NOMO-1 treated with DMSO at 0.1 percent for 48 hours (cell line): ENCODE data around the gene MS4A7.

ENCODE experiments used
- DNase-seq: peaks from one replicate; lab custom pipeline; 2025; ENCODE audit not compliant: unreplicated experiment; lab: John Stamatoyannopoulos, UW

The MS4A7 gene

DNA sequence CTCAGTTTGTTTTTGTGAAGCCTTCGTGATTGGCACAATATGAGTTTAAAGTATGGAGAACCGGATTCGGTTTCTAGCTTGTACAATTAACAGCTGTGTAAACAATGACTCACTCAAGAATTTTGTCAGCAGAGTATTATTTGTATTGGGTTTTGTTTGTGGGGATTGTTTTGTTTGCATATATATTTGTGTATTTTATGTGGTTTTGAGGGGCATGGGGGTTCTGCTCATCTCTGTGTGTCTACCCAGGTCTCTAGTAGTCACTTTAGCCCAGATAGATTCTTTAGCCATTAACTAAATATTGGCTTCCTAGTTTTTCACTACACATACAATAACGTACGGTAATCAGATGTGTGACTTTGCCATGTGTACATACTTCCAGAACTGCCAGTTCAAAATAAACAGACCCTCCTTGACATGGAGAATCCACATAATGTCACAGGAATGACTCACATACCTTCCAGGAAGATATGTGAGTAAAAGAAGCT, 7.5 kb upstream of the MS4A7 start:
- DNase-seq = no peak

DNA sequence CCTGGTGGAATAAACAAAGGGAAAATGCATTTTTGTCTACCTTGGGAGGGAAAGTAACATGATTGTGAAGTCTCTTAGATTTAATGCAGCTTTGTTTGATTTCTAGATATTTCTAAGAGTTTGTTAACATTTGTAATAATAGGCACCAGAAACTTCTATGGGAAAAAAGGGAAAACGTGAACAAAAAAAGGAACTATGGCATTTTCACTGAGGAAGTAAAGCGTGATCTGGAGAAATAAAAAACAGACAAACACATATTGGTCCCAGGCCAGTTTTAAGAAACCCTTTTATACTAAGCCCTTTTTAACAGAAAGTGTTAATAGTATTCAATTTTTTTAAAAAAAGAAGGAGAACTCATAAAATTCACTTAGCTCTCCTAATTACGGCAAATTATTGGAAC, 6.9 kb upstream of the MS4A7 start:
- DNase-seq = no peak

DNA sequence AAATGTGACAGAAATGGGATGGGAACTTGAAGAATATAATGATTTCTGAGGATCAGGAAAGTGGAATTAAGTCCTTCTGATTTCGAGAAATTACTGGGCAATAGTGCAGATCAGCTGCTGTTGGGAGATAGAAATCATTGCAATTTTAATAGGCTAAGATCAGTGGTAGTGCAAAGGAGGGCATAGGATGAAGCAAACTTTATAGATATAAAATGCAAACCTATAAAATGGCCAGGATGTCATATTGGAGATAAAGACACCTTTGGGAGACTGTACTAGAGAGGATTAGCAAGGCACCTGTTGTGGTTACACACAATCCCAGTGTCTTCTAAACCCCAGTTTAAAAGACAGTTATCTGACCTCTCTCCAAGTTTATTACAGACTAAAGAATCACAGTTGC, 6.5 kb upstream of the MS4A7 start:
- DNase-seq = no peak

DNA sequence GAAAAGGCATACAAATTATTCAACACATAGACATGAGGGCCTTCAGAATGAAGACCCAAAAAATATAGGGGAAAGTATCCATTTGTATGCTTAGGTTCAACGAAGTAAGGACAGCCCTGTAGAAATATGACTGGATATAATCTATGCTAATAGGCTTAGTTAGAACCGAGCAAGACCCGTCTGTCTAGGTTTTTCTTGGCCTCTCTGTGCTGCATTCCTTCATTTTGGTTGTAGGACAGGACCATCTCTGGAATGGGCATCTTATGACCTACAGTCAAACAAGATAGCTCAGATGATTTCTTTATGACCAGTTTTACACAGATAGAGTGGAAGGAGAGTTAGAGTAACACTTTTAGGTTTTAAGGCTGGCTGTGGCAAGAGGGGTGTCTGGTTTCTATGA, 5.6 kb upstream of the MS4A7 start:
- no peak for DNase-seq

DNA sequence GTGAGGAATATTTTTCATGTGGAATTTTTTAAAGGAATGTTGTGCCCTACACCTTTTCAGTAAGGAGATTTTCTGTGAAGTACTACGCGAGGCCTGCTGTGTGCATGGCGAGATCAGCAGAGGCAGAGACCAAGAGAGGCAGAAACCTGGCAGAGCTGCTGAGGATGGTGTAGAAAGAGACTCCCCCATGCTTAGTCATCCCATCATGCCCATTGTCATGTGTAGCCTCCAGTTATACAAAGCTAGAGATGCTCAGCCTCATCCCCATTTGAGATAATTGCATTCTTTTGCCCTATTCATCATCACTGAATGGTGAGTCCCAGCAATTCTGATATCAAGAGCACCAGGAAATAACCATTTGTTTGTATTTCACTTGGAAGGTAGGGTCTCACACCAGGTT, 3.0 kb upstream of the MS4A7 start:
- no peak for DNase-seq

DNA sequence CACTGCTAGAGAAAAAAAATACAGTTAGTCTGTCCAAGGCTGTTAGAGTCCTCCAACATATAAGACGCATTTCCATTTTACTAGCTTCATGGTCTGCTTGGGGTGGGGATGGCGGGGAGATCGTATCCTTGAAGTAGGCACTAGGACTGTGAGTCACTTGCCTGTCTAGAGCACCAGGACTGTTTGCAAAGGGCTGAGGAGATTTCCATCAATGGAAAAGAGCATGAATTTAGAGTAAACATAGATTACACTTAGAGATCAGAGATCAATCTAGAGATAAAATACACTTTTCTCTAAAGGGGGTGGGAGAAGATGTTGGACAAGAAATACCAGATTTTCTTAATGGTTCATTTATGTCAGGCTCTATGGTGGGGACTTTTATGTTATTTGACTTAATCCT, 1.7 kb upstream of the MS4A7 start:
- no peak for DNase-seq

DNA sequence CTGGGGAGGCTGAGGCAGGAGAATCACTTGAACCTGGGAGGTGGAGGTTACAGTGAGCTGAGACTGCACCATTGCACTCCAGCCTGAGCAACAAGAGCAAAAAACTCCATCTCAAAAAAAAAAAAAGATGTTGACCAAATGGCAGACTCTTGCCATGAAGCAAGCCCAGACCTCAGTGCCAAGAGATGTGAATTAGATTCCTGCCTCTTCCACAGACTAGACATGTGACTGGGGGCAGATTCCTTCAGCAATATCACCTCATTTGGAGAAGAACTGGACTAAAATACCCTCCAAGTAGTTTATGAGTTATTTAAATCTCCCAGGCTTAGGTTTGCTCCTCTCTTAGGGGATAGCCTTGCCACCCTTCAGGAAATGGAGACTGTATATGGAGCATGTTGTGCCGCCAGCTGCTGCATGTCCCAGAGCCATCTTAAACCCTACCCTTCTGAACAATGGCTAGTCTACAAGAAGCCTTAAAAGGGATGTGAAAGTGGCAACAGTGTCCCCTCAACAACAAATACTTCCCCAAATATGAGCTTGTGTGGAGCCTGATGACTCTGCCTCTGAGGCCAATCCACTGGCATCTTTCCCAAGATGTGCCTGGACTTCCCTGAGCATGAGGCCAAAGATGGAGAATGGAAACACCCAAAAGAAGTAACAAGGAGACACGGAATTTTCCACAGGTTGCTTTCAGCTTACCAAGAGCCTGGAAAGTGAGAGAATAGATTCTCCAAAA, 763 bp upstream of the MS4A7 start:
- peak; percentile 96 for DNase-seq

DNA sequence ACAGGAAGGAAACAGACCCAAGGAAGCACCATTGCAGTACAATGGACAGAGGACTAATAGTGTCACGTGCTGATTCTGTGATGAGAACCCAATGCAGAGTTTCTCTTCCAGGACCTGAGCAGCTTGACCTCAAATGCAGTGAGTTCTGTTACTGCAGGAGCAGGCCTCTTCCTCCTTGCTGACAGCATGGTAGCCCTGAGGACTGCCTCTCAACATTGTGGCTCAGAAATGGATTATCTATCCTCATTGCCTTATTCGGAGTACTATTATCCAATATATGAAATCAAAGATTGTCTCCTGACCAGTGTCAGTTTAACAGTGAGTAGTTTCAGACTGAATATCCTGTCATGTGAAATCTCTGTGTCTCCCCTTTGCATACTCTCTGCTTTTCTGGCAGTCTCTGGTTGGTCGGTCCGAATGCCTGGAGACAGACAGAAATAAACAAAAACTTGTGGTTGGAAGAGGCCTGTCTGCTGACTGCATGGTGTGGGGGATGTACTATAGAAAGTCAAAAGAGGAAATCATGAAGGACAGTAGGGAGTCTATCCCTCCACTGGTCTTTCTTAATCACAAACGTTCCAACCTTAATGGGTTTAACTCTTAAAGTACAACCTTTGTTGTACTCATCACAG, 11.1 kb downstream of the MS4A7 start:
- peak; percentile 99 for DNase-seq

DNA sequence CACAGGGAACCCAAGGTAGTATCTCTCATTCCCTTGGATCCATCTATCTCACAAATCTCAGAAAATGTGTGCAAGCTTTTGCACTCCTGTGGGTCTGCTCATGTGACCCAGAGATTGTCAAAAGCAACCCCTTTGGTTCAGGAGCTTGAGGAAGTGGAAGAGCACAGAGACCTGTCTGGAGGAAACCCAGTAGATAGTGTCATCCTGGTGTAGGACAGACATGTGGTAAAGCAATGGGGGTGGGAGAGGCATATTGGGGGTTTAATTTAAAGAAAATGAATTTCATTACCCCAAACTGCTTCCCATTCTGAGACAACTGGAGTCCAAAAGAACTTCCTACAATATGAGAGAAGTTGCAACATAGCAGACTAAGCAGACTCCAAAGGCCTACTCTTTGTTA, 12.1 kb downstream of the MS4A7 start:
- DNase-seq = peak; percentile 30

DNA sequence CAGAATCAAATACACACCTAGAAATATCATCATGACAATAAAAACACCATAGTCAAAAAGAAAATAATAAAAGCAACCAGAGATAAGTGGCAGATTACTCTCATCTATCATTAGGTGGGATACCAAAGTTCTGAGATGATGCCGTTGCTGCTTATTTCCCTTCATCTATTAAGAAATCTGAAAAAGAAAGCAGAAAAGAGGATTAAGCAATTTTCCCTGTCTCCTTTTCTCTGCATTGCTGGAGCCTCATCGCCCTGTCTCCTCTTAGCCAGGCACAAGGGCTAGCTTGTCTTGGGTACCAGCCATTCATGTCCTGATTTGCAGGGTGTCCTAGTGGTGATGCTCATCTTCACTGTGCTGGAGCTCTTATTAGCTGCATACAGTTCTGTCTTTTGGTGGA, 14.0 kb downstream of the MS4A7 start:
- no peak for DNase-seq

DNA sequence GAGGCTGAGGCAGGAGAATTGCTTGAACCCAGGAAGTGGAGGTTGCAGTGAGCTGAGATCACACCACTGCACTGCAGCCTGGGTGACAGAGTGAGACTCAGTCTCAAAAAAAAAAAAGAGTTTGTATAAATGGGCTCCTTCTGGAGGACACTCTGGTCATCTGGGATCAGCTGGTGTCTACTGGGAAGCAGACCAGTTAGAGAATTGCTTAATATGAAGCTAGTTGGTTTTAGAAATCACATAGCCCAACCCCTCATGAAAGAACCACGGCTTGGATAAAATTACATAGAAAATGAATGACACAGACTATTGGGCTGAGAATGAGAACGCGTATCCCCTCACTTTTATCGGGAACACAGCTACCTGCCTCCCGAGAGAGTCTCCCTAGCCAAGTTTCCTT, 14.7 kb downstream of the MS4A7 start:
- DNase-seq = no peak

DNA sequence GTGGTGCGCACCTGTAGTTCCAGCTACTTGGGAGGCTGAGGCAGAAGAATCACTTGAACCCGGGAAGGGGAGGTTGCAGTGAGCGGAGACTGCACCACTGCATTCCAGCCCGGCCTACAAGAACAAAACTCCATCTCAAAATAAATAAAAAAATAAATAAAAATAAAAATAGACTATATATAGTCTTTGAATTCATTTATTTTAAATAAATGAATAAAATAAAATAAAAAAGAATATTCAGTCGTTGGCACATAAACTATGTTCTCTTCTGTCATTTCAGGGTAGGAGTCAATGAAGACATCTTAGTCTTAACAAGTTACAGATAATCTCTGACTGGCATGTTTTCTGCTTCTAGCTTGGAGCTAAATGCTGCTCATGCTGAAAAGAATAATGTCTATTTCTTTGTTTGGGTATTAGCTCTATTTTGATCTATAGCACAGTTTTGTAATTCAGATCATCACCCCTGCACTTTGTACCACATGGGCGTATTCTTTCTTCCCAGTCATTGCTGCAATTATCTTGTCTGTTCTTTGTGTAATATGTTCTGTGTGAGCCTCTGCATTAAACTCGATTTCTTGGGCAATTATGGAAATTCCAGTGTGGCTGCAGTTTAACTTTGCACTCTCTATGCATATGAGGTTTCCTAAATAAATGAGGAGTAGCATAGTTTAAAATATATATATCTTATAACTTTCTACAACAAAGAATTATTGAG, 16.5 kb downstream of the MS4A7 start:
- no peak for DNase-seq

DNA sequence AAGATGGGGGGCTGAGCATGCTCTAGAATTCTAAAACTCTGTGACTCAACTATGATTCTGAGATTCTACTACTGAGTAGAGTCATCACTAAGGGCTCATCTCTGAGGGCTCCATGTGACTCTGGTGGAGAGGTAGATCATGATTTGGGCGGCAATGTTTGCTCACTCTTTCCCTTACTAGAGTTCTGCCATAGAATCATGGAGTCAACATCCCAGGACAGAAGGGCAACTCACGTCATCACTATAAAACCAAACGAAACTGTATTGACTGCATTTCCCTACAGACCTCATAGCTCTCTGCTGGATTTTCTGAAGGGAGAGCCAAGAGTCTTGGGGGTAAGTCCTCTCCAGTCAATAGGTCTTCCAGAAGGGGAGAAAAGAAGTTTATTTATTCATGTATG, 18.1 kb downstream of the MS4A7 start, which contains the start of gene MS4A14:
MS4A14 (plus strand) TSS at position 78 of the 400 bp plus-strand sequence; CDS start at position 198, 120 bp downstream.
- DNase-seq = peak; percentile 79

DNA sequence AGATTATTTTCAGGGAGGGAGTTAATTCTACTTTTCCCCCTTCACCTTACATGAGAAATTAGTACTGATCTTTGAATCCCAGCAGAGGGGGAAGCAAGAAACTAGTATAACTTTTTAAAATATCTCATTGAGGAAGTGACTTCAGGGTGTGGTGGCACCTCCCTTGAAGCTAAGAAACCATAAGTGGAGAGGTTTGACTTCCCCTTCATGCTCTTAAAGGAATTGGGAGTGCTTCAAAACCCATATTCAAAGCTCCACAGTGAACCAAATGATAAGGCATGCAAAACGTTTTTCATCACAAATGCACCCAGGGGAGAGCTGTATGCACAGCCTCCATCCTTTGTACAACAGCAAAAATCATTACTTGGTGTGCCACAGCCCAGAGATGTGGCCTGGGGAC, 18.5 kb downstream of the MS4A7 start:
- DNase-seq = peak; percentile 95

DNA sequence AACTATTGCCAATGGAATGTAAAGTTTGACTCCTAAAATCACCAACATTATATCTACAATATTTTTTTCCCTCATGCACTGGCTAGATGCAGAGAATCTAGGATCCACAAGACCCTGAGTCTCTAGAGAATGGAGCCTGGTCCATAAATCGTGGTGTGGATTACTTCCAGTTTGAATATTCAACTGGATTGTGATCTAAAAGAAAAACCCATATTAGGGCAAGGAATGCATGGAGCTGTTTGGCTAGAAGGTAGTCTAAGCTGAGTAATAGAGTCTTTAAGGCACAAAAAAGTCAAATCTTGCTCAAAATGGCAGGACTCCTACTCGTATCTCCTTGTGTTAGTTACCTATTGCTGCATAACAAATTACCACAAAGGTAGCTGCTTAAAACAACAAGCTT, 41.7 kb downstream of the MS4A7 start:
- DNase-seq = no peak

DNA sequence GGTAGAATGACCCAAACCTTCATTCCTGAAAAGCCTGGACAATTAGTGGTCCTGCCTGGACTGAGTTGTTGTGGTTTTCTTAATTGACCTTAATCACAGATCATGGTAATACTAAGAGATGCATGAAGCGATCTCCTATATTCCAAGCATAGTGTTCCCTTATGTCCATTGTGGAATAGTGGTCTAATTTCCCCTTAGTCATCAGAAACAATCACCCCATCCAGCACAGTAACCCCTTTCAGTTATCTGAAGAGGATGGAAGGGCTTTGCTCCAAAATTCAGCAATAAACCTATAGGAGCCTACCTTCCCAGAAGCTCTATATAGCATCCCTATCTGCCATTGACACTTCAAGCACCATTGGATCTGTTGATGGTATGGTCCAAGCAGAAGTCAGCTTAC, 44.3 kb downstream of the MS4A7 start:
- DNase-seq = no peak

DNA sequence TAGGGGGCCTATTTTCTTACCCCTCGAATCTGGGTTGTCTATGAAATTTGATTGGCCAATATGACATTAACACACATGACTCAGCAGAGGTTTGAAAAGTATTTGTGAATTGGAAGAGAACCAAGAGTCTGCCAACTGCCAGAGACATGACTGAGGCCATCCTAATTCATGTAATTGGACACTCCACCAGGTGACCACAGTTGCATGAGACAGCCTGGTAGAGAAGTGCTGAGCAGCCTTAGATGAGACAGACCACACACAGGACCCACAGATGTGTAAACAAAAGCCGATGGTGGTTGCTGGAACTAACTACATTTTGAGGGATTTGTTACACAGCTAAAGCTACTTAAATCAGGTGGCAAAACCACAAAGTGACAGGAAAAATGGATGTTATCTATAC, 50.2 kb downstream of the MS4A7 start:
- DNase-seq = peak; percentile 71

DNA sequence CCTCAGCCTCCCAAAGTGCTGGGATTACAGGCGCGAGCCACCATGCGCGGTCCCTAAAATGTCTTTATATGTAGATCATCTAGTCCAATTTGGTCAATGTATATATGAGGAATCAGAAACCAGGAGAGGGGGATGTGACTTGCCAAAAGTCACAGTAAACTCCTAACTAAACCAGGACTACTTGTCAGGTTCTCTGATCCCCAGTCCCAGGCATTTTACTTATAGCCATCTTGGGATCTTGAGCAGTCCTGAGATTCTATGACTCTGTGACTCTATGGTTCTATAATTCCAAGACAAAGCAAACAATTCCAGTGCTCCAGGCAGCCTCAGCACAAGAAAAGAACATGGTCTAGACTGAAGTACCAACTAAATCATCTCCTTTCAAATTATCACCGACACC, 50.9 kb downstream of the MS4A7 start, which contains the start of gene MS4A5:
MS4A5 (plus strand) TSS at position 301 of the 400 bp plus-strand sequence. CDS start 103 bp downstream, outside the sequence.
- DNase-seq = no peak

DNA sequence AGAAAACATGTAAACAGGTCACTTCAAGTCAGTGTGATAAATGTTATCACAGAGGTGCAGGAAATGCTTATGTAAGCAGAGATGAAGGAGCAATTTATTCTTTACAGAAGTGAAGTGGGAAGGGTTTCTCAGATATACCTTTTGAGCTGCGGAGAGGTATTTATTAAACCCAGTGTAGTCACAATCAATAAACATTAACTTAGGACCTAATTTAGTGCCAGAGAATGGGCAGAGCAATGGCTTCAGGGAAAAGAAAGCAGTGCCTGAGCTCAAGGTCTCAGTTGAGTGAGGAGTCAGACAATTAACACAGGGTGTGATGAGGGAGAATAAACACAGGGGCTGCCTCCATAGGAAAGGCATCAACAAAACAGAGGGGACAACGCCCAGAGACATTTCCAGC, 52.9 kb downstream of the MS4A7 start:
- DNase-seq = no peak

DNA sequence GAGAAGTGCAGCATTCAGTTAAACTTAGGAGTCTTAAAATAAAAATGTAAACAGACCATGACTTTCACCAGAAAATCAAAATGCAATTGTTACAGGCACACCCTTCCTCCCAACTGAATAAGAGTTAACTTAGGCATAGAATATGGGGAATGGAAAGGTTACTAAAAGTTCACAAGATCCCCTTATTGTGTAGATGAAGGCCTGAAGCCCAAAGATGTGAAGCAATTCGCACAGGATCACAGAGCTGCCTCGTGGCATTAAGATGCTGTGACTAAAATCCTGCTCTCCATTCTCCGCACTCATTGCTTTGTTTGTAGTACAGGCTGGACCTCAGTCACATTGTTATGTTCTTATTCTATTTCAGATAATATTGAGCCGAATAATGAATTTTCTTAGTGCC, 55.1 kb downstream of the MS4A7 start:
- no peak for DNase-seq
